ENCODE results near the gene FAM227B. TPM values are rescaled to one million over a fixed set of nuclear protein-coding genes. Genes with fewer than 3 reads are reported as not detected.

The FAM227B gene
- polyA plus RNA-seq, 1 donor (not counting 4 experiments of a cell fraction or from before 2014, with no cell fraction given), result 7.2 TPM

- dilution Hi-C loops (cut with MboI; ENCODE audit: extremely low pct_ligation_motif_present, low sequenced_read_pairs), result no loop called here
- Histone ChIP-seq H3K9me3 (ENCODE audit: control insufficient read depth, low read depth, low read length) (no peaks in the 10 kb centered on the region), H3K9ac (ENCODE audit: control insufficient read depth, extremely low read depth, insufficient read depth, low read length) (no peak overlapping the region), H3K36me3 (ENCODE audit: control insufficient read depth in 2 of 2, extremely low read depth in 1 of 2, insufficient read depth in 2 of 2, low read length in 2 of 2) (no peaks in the 10 kb centered on the region), H4K20me1 (ENCODE audit: control insufficient read depth, extremely low read depth, insufficient read depth, low read length) (no peaks in the 10 kb centered on the region), H3K27ac (ENCODE audit: control insufficient read depth, insufficient read depth, low read length) (no peak overlapping the region), H3K4me1 (ENCODE audit: control insufficient read depth, extremely low read depth, insufficient read depth, low read length) (no peaks in the 10 kb centered on the region), H3K4me2 (ENCODE audit: control insufficient read depth, extremely low read depth, insufficient read depth, low read depth, low read length) (no peak overlapping the region), H3K9me1 (ENCODE audit: control insufficient read depth, extremely low read depth, insufficient read depth, low read length) (no peaks in the 10 kb centered on the region), H3K4me3 (ENCODE audit: control insufficient read depth in 2 of 3, extremely low read depth in 1 of 3, insufficient read depth in 2 of 3, low read depth in 1 of 3, low read length in 3 of 3) (no peak overlapping the region), H2AFZ (ENCODE audit: control insufficient read depth, low read length) (no peak overlapping the region), H3K79me2 (ENCODE audit: control insufficient read depth, insufficient read depth, low read length) (no peaks in the 10 kb centered on the region), H3K27me3 (ENCODE audit: control insufficient read depth, extremely low read depth, insufficient read depth, low read length) (no peaks in the 10 kb centered on the region)
- TF ChIP-seq CTCF (optimal IDR thresholded peaks at IDR 0.05 in 1 of 3, IDR thresholded peaks at IDR 0.05 in 1 of 3, conservative IDR thresholded peaks at IDR 0.05 in 1 of 3; ENCODE audit: extremely low read depth in 1 of 3, insufficient read depth in 2 of 3, low read length in 3 of 3) (no peak), EZH2 (IDR thresholded peaks at IDR 0.05; ENCODE audit: low read length) (no peak)
- FAIRE-seq, result no peak
- DNase-seq (ENCODE audit: low read depth, low spot score), result no peak
Measured at GRCh38 chr15:49293941-49294340, 326.7 kb downstream of the FAM227B start.

- Histone ChIP-seq H4K20me1 (ENCODE audit: control insufficient read depth, extremely low read depth, insufficient read depth, low read length) (no peaks in the 10 kb centered on the region), H2AFZ (ENCODE audit: control insufficient read depth, low read length) (no peak overlapping the region), H3K36me3 (ENCODE audit: control insufficient read depth in 2 of 2, extremely low read depth in 1 of 2, insufficient read depth in 2 of 2, low read length in 2 of 2) (peaks cover 0 to 1% of the 10 kb centered on the region in 2 experiments), H3K9me3 (ENCODE audit: control insufficient read depth, low read depth, low read length) (no peaks in the 10 kb centered on the region), H3K27me3 (ENCODE audit: control insufficient read depth, extremely low read depth, insufficient read depth, low read length) (no peaks in the 10 kb centered on the region), H3K4me3 (ENCODE audit: control insufficient read depth in 2 of 3, extremely low read depth in 1 of 3, insufficient read depth in 2 of 3, low read depth in 1 of 3, low read length in 3 of 3) (no peak overlapping the region), H3K4me1 (ENCODE audit: control insufficient read depth, extremely low read depth, insufficient read depth, low read length) (no peaks in the 10 kb centered on the region), H3K9ac (ENCODE audit: control insufficient read depth, extremely low read depth, insufficient read depth, low read length) (no peak overlapping the region), H3K4me2 (ENCODE audit: control insufficient read depth, extremely low read depth, insufficient read depth, low read depth, low read length) (no peak overlapping the region), H3K27ac (ENCODE audit: control insufficient read depth, insufficient read depth, low read length) (no peak overlapping the region), H3K79me2 (ENCODE audit: control insufficient read depth, insufficient read depth, low read length) (no peaks in the 10 kb centered on the region), H3K9me1 (ENCODE audit: control insufficient read depth, extremely low read depth, insufficient read depth, low read length) (no peaks in the 10 kb centered on the region)
- dilution Hi-C loops (cut with MboI; ENCODE audit: extremely low pct_ligation_motif_present, low sequenced_read_pairs), result no loop called here
- FAIRE-seq (no peak), DNase-seq (ENCODE audit: low read depth, low spot score) (no peak)
- TF ChIP-seq CTCF (optimal IDR thresholded peaks at IDR 0.05 in 1 of 3, IDR thresholded peaks at IDR 0.05 in 1 of 3, conservative IDR thresholded peaks at IDR 0.05 in 1 of 3; ENCODE audit: extremely low read depth in 1 of 3, insufficient read depth in 2 of 3, low read length in 3 of 3), result no peak
- no peak for TF ChIP-seq EZH2 (IDR thresholded peaks at IDR 0.05; ENCODE audit: low read length)
Measured at GRCh38 chr15:49290191-49290590, 330.4 kb downstream of the FAM227B start.
